Stimulated activated CD8-positive, alpha-beta memory T cell treated with anti-CD3 and anti-CD28 coated beads, Interleukin-7, amount 100 ng/mL, for 48 hours (primary cell): ENCODE data around the gene KCNT1.

Experiments
- DNase-seq, 2 donors: peaks; one replicate each; pipeline ENCODE4 v3.0.0-alpha.2; 2020; ENCODE audit warnings: low read depth in 1 of 2; ENCODE audit errors: extremely low read depth in 1 of 2

The KCNT1 gene

GRCh38 chr9:135794057-135794335 is 92.0 kb downstream of the KCNT1 start:
- no peak for DNase-seq

- DNase-seq: no peak
These were observed 92.4 kb downstream of the KCNT1 start for GRCh38 chr9:135794361-135794885.

GRCh38 chr9:135795391-135795790 is 93.4 kb downstream of the KCNT1 start:
- no peak for DNase-seq

GRCh38 chr9:135796784-135797485 is 95.0 kb downstream of the KCNT1 start:
- no peak for DNase-seq

- DNase-seq: peak; percentile 15 to 16
These were observed 95.7 kb downstream of the KCNT1 start for GRCh38 chr9:135797507-135798262.

GRCh38 chr9:135798263-135798585 is 96.2 kb downstream of the KCNT1 start:
- no peak for DNase-seq

GRCh38 chr9:135799261-135799660 is 97.3 kb downstream of the KCNT1 start:
- no peak for DNase-seq

GRCh38 chr9:135801070-135801469 is 99.1 kb downstream of the KCNT1 start:
- DNase-seq: no peak

GRCh38 chr9:135802876-135803419 is 101.0 kb downstream of the KCNT1 start:
- DNase-seq: no peak

GRCh38 chr9:135803441-135803840 is 101.5 kb downstream of the KCNT1 start:
- DNase-seq: no peak

- no peak for DNase-seq
These were observed 102.8 kb downstream of the KCNT1 start for GRCh38 chr9:135804581-135805421.

- no peak for DNase-seq
These were observed 103.5 kb downstream of the KCNT1 start for GRCh38 chr9:135805422-135806022.

GRCh38 chr9:135809166-135809565 is 107.2 kb downstream of the KCNT1 start:
- no peak for DNase-seq

GRCh38 chr9:135810806-135811575 is 109.0 kb downstream of the KCNT1 start:
- no peak for DNase-seq

- no peak for DNase-seq
These were observed 109.8 kb downstream of the KCNT1 start for GRCh38 chr9:135811801-135812200.

- DNase-seq: no peak
These were observed 111.0 kb downstream of the KCNT1 start for GRCh38 chr9:135812961-135813360.

GRCh38 chr9:135813671-135814290 is 111.8 kb downstream of the KCNT1 start:
- DNase-seq: no peak

GRCh38 chr9:135814421-135815095 is 112.6 kb downstream of the KCNT1 start:
- no peak for DNase-seq

- no peak for DNase-seq
These were observed 113.4 kb downstream of the KCNT1 start for GRCh38 chr9:135815413-135815812.
